ENCODE measurements around the gene SLCO2A1.

GRCh38 chr3:134068429-134068828, 38.7 kb upstream of the SLCO2A1 start:
- TF ChIP-seq FOXA1 (IDR thresholded peaks at IDR 0.05) (no peak), CTBP1 (IDR thresholded peaks at IDR 0.05; ENCODE audit: borderline replicate concordance) (no peak), L3MBTL2 (conservative IDR thresholded peaks at IDR 0.05) (no peak), SP1 (IDR thresholded peaks at IDR 0.05) (no peak), FOXM1 (IDR thresholded peaks at IDR 0.05; ENCODE audit: borderline replicate concordance) (no peak)

Measured in HEK293T (cell line).